ENCODE results near the gene CDCA8. TPM values are rescaled to one million over a fixed set of nuclear protein-coding genes. Genes with fewer than 3 reads are reported as not detected.
"Not testable (repeated sequence)": the region's sequence is repeated elsewhere in the genome, so short reads cannot be mapped to it uniquely, and the experiment has no call there.

Gene CDCA8
- total RNA-seq, 1 experiment from 2014 or later = 64.7 TPM

GRCh38 chr1:37731312-37732019 is 39.1 kb downstream of the CDCA8 start:
- H3K9me3 ChIP-seq (ENCODE audit: low read depth, low read length, poor library complexity, severe bottlenecking) = no peaks in the 10 kb centered on the region
- ChIA-PET CTCF (no interaction called here), POLR2A (ENCODE audit: low non-redundant PET) (no interaction called here)
- intact Hi-C loops (cut with micrococcal nuclease; ENCODE audit: unreplicated experiment) = no loop called here
- no peak overlapping the region for H3K27ac ChIP-seq (ENCODE audit: low read depth, low read length, poor library complexity, severe bottlenecking)
- TF ChIP-seq CTCF (conservative IDR thresholded peaks at IDR 0.05; ENCODE audit: low read depth, low read length) (no peak), EZH2 (IDR thresholded peaks at IDR 0.05; ENCODE audit: borderline replicate concordance, low read depth, low read length, poor library complexity, severe bottlenecking) (no peak)
- no peak overlapping the region for H3K4me3 ChIP-seq (ENCODE audit: low read depth, low read length, poor library complexity, severe bottlenecking)
- no peaks in the 10 kb centered on the region for H3K36me3 ChIP-seq (ENCODE audit: insufficient read depth, low read length, poor library complexity, severe bottlenecking)
- no peaks in the 10 kb centered on the region for H3K4me1 ChIP-seq (ENCODE audit: insufficient read depth, low read length, poor library complexity, severe bottlenecking)
- BruUV-seq (replicated peaks) = no TSS peak
- H3K27me3 ChIP-seq (replicated peaks; ENCODE audit: insufficient read depth, low read depth, low read length, poor library complexity) = peaks cover 51% of the 10 kb centered on the region
- DNase-seq (ENCODE audit: low spot score) = no peak

- DNase-seq (ENCODE audit: low spot score) = no peak
- POLR2A ChIA-PET (ENCODE audit: low non-redundant PET) = no interaction called here
- CTCF ChIA-PET = no interaction called here
- H3K27ac ChIP-seq (ENCODE audit: low read depth, low read length, poor library complexity, severe bottlenecking) = no peak overlapping the region
- BruUV-seq (replicated peaks) = no TSS peak
- TF ChIP-seq EZH2 (IDR thresholded peaks at IDR 0.05; ENCODE audit: borderline replicate concordance, low read depth, low read length, poor library complexity, severe bottlenecking) (no peak), CTCF (conservative IDR thresholded peaks at IDR 0.05; ENCODE audit: low read depth, low read length) (no peak)
- no peaks in the 10 kb centered on the region for H3K4me1 ChIP-seq (ENCODE audit: insufficient read depth, low read length, poor library complexity, severe bottlenecking)
- no peak overlapping the region for H3K4me3 ChIP-seq (ENCODE audit: low read depth, low read length, poor library complexity, severe bottlenecking)
- H3K9me3 ChIP-seq (ENCODE audit: low read depth, low read length, poor library complexity, severe bottlenecking) = no peaks in the 10 kb centered on the region
- intact Hi-C loops (cut with micrococcal nuclease; ENCODE audit: unreplicated experiment) = no loop called here
- H3K36me3 ChIP-seq (ENCODE audit: insufficient read depth, low read length, poor library complexity, severe bottlenecking) = no peaks in the 10 kb centered on the region
- peaks cover 45% of the 10 kb centered on the region for H3K27me3 ChIP-seq (replicated peaks; ENCODE audit: insufficient read depth, low read depth, low read length, poor library complexity)
These were observed 39.9 kb downstream of the CDCA8 start for GRCh38 chr1:37732111-37732780.

GRCh38 chr1:37734629-37735591 is 42.6 kb downstream of the CDCA8 start:
- peaks cover 24% of the 10 kb centered on the region for H3K27me3 ChIP-seq (replicated peaks; ENCODE audit: insufficient read depth, low read depth, low read length, poor library complexity)
- ChIA-PET CTCF (interaction anchor here (0.5 to 0.6 kb wide), 2 partner anchors 30 to 132 kb away, joined by 4 to 5 read pairs; no protein-coding TSS in a partner anchor), POLR2A (ENCODE audit: low non-redundant PET) (no interaction called here)
- no peak for DNase-seq (ENCODE audit: low spot score)
- BruUV-seq (replicated peaks) = no TSS peak
- intact Hi-C loops (cut with micrococcal nuclease; ENCODE audit: unreplicated experiment) = no loop called here
- no peak overlapping the region for H3K4me3 ChIP-seq (ENCODE audit: low read depth, low read length, poor library complexity, severe bottlenecking)
- no peaks in the 10 kb centered on the region for H3K36me3 ChIP-seq (ENCODE audit: insufficient read depth, low read length, poor library complexity, severe bottlenecking)
- no peak overlapping the region for H3K27ac ChIP-seq (ENCODE audit: low read depth, low read length, poor library complexity, severe bottlenecking)
- H3K9me3 ChIP-seq (ENCODE audit: low read depth, low read length, poor library complexity, severe bottlenecking) = no peaks in the 10 kb centered on the region
- H3K4me1 ChIP-seq (ENCODE audit: insufficient read depth, low read length, poor library complexity, severe bottlenecking) = no peaks in the 10 kb centered on the region
- TF ChIP-seq EZH2 (IDR thresholded peaks at IDR 0.05; ENCODE audit: borderline replicate concordance, low read depth, low read length, poor library complexity, severe bottlenecking) (no peak), CTCF (conservative IDR thresholded peaks at IDR 0.05; ENCODE audit: low read depth, low read length) (no peak)

GRCh38 chr1:37737975-37738374 is 45.7 kb downstream of the CDCA8 start:
- CTCF ChIA-PET = not testable (repeated sequence)
- peaks cover 35% of the 10 kb centered on the region for H3K27me3 ChIP-seq (replicated peaks; ENCODE audit: insufficient read depth, low read depth, low read length, poor library complexity)

More at GRCh38 chr1:37737975-37738374, 45.7 kb downstream of the CDCA8 start:
- H3K4me1 ChIP-seq (ENCODE audit: insufficient read depth, low read length, poor library complexity, severe bottlenecking); DNase-seq (ENCODE audit: low spot score); H3K4me3 ChIP-seq (ENCODE audit: low read depth, low read length, poor library complexity, severe bottlenecking); BruUV-seq (replicated peaks); H3K27ac ChIP-seq (ENCODE audit: low read depth, low read length, poor library complexity, severe bottlenecking); H3K9me3 ChIP-seq (ENCODE audit: low read depth, low read length, poor library complexity, severe bottlenecking); intact Hi-C loops (cut with micrococcal nuclease; ENCODE audit: unreplicated experiment); POLR2A ChIA-PET (ENCODE audit: low non-redundant PET); H3K36me3 ChIP-seq (ENCODE audit: insufficient read depth, low read length, poor library complexity, severe bottlenecking): not testable (repeated sequence)

Measured in A673 (cell line).